Suprapubic skin (tissue), 4 donors: ENCODE results near the gene TAP2. TPM values are rescaled to one million over a fixed set of nuclear protein-coding genes. Genes with fewer than 3 reads are reported as not detected.
A peak's percentile ranks its signal among the peaks of the same experiment; 100 is the strongest.

Experiments
- DNase-seq, 2 donors: peaks; one replicate each; pipeline ENCODE4 v3.0.0-alpha.2; 2019; ENCODE audit warnings: low spot score in 2 of 2
- H3K27ac ChIP-seq: fragments of 200-600 bp; sonication (generic); one replicate; pipeline ENCODE4 v1.5.1; 2019
- H3K27me3 ChIP-seq: fragments of 200-600 bp; sonication (generic); one replicate; pipeline ENCODE4 v1.5.1; 2019
- H3K36me3 ChIP-seq: fragments of 200-600 bp; sonication (generic); one replicate; pipeline ENCODE4 v1.5.1; 2019
- H3K4me1 ChIP-seq: fragments of 200-600 bp; sonication (generic); one replicate; pipeline ENCODE4 v1.5.1; 2019
- H3K4me3 ChIP-seq: fragments of 200-600 bp; sonication (generic); one replicate; pipeline ENCODE4 v1.5.1; 2019; ENCODE audit warnings: mild to moderate bottlenecking
- H3K9me3 ChIP-seq: fragments of 200-600 bp; sonication (generic); one replicate; pipeline ENCODE4 v1.5.1; 2019
- EP300 ChIP-seq: sonication (generic); formaldehyde crosslinking; IDR thresholded peaks from one replicate; pipeline ENCODE4 v1.6.1; 2017; ENCODE audit warnings: antibody characterized with exemption
- POLR2A ChIP-seq, 2 donors: fragments of 450-650 bp; IDR thresholded peaks; one replicate each; pipeline ENCODE4 v1.6.1; 2017; ENCODE audit warnings: antibody characterized with exemption in 2 of 2, mild to moderate bottlenecking in 2 of 2, moderate library complexity in 2 of 2
- POLR2AphosphoS5 ChIP-seq, 3 donors: sonication (generic); formaldehyde crosslinking; IDR thresholded peaks; one replicate each; pipeline ENCODE4 v1.6.1; 2017; ENCODE audit warnings: antibody characterized with exemption in 3 of 3
- WGBS: methylation state at CpG from one replicate; pipeline ENCODE4 v1.1.5; 2018; 5-methylcytosine and 5-hydroxymethylcytosine counted together
- total RNA-seq, 4 donors: library from RNA; depleted of rRNA; stranded (reverse); fragments of >200 nt; gene quantifications; one replicate each; pipeline ENCODE4 v1.1.0, GENCODE V29; 2016
- TF ChIP-seq, protein P1 (sequence below), 2 donors: fragments of 200-600 bp in 1 of 2; fragments of 450-650 bp in 1 of 2; sonication (generic) in 1 of 2; IDR thresholded peaks; one replicate each; pipeline ENCODE4 v1.5.1; 2016 to 2019; ENCODE audit warnings: antibody characterized with exemption in 2 of 2, mild to moderate bottlenecking in 1 of 2, moderate library complexity in 1 of 2

TAP2 gene
- total RNA-seq = 10 to 100 TPM; 17.7 to 20.8 (median 20.1) TPM

DNA sequence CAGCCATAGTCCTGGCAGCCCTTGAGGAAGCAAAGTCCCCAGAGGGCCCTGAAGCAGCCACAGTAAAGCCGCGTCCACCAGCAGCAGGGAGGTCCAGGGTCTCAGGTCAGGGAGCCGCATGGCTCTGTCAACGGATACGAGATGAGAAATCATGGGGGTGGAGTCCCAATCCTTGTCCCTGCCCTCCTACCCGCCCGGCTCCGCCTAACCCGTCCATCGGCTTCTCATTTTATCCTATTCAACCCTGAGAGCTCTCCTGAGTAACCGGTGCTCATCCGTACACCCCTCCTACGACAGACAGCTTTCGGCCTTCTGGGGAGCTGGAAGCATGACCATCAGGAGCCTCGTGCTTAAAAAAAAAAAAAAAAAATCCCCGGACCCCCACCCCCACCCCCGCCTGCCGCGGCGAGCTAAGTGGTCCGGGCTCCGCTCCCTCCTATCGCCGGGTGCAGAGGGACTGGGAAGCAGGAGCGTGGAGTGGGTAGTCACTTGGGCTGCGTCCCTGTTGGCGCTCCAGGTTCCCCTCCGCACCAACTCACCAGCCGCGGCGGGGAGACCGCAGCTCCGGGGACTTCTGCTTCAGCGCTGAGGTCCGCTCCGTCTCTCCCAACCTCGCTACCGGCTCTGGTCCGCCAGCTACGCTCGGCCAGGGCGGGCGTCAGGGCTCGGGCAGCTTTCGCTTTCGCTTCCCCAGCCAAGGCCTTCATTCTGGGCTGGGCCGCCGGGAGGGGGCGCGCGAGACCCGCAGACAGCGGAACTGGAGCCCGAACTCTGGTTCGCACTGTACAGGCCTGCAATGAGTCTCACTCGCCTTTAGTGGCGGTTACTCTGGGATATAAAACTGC is at the start of gene TAP2:
TAP2 (minus strand) TSS at position 626 of the 845 bp plus-strand sequence; CDS start at position 120, 506 bp downstream.
- Histone ChIP-seq H3K27ac (peak within 1 kb of the TSS; percentile 97), H3K4me3 (peak within 1 kb of the TSS; percentile 81), H3K9me3 (no peaks in the 10 kb centered on the region), H3K4me1 (peaks cover 30% of the 10 kb centered on the region), H3K36me3 (peaks cover 31% of the 10 kb centered on the region), H3K27me3 (no peaks in the 10 kb centered on the region)
- TF ChIP-seq POLR2A (IDR thresholded peaks at IDR 0.05) (no peak), POLR2AphosphoS5 (IDR thresholded peaks at IDR 0.05) (peak in 2 of 3 donors; percentile 79 to 89)
- TF ChIP-seq, protein P1, sequence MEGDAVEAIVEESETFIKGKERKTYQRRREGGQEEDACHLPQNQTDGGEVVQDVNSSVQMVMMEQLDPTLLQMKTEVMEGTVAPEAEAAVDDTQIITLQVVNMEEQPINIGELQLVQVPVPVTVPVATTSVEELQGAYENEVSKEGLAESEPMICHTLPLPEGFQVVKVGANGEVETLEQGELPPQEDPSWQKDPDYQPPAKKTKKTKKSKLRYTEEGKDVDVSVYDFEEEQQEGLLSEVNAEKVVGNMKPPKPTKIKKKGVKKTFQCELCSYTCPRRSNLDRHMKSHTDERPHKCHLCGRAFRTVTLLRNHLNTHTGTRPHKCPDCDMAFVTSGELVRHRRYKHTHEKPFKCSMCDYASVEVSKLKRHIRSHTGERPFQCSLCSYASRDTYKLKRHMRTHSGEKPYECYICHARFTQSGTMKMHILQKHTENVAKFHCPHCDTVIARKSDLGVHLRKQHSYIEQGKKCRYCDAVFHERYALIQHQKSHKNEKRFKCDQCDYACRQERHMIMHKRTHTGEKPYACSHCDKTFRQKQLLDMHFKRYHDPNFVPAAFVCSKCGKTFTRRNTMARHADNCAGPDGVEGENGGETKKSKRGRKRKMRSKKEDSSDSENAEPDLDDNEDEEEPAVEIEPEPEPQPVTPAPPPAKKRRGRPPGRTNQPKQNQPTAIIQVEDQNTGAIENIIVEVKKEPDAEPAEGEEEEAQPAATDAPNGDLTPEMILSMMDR (IDR thresholded peaks at IDR 0.05) = peak; percentile 96 to 98
- WGBS = 2% methylated on average over 22 of the region's 57 CpGs
- DNase-seq = peak; percentile 97 to 98

DNA sequence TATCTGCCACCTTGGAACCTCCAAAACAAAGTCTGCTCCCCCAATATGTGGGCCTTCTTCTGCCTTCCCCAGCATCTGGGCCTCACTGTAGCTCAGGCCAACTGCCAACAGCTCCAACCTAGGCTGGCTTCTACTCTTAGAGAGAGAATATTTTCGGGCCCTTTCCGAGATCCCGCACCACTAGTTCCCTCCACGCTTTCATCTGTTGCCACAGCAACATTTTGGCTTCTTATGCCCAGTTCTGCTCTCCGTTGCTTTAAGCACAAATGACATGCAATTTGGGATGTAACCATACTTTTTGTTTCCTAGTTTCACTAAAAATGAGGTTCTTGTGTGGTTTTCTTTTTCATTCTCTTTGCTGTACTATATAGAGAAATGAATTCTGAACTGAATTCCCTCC is 49.1 kb upstream of the TAP2 start:
- Histone ChIP-seq H3K27ac (no peak overlapping the region), H3K4me1 (no peaks in the 10 kb centered on the region), H3K36me3 (no peaks in the 10 kb centered on the region), H3K9me3 (no peaks in the 10 kb centered on the region), H3K4me3 (no peak overlapping the region), H3K27me3 (no peaks in the 10 kb centered on the region)
- 80% methylated on average over 5 of the region's 5 CpGs for WGBS
- no peak for DNase-seq
- TF ChIP-seq POLR2AphosphoS5 (IDR thresholded peaks at IDR 0.05) = no peak
- TF ChIP-seq EP300 = no peak
- TF ChIP-seq POLR2A (IDR thresholded peaks at IDR 0.05) = no peak
- TF ChIP-seq, protein P1 (IDR thresholded peaks at IDR 0.05) = no peak

DNA sequence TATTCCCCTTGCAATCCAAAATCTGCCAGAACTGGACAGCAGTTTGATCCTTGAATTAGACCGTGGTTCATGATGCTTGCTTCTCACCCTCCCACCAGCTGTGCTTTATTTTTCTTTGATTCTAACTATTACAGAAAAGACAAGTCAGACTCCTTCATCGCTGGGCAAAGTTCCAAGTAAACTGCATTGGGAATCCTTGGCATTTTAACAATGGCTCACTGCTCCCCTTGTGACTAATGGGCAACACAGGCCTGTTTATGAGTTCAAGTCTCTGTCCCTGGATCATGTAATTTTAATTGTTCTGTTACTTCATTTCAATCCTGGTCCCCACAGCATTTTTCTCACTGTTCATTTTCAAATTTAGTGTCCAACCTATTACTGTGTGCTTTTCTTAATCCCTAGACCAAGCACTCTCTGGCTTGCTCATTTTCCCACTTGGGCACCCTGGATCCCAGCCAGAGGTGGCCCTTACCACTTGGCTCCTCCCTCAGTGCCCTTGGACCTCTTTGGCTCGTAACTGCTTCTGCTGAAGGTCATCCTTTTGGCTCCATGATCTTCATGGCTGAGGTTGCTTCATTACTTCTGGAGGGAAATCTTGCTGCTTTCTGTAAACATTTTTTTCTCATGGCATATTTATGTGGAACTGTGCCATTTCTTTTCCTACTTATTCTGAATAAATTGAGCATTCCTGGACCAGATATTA is 48.3 kb upstream of the TAP2 start:
- H3K27ac ChIP-seq = no peak overlapping the region
- DNase-seq = no peak
- no peaks in the 10 kb centered on the region for H3K9me3 ChIP-seq
- no peaks in the 10 kb centered on the region for H3K27me3 ChIP-seq
- TF ChIP-seq POLR2AphosphoS5 (IDR thresholded peaks at IDR 0.05) (no peak), POLR2A (IDR thresholded peaks at IDR 0.05) (no peak), EP300 (no peak)
- TF ChIP-seq, protein P1 (IDR thresholded peaks at IDR 0.05) = no peak
- no peak overlapping the region for H3K4me3 ChIP-seq
- no peaks in the 10 kb centered on the region for H3K36me3 ChIP-seq
- no peaks in the 10 kb centered on the region for H3K4me1 ChIP-seq
- WGBS = 43% methylated on average over 3 of the region's 3 CpGs

DNA sequence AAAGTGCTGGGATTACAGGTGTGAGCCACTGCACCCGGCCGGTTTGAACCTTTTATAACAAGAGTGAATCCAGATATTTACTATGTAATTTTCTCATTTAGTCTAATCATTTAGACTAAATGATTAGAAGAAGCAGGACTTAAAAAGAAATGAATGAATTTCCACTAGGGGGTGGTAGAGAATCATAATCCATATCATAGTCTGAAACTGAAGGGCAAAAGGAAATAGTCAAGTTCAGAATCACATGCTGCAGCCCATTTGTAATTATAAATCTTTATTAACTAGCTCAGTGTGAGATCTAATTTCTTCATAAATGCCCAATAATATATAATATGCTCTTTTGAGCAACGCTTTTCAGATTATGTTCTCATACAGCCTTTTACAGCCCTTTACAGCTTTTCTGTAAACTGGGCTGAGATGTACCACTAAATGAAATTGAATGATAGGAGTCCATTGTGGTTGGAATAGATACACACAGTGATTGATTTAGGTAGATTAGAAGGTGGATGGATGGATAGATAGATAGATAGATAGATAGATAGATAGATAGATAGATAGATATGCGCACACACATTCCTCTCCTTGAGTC is 47.3 kb upstream of the TAP2 start:
- Histone ChIP-seq H3K4me1 (no peaks in the 10 kb centered on the region), H3K4me3 (no peak overlapping the region), H3K27me3 (no peaks in the 10 kb centered on the region), H3K9me3 (no peaks in the 10 kb centered on the region), H3K36me3 (no peaks in the 10 kb centered on the region), H3K27ac (no peak overlapping the region)
- TF ChIP-seq POLR2A (IDR thresholded peaks at IDR 0.05) = no peak
- TF ChIP-seq, protein P1 (IDR thresholded peaks at IDR 0.05) = peak; percentile 44 to 63
- 49% methylated on average over 4 of the region's 4 CpGs for WGBS
- DNase-seq = no peak

DNA sequence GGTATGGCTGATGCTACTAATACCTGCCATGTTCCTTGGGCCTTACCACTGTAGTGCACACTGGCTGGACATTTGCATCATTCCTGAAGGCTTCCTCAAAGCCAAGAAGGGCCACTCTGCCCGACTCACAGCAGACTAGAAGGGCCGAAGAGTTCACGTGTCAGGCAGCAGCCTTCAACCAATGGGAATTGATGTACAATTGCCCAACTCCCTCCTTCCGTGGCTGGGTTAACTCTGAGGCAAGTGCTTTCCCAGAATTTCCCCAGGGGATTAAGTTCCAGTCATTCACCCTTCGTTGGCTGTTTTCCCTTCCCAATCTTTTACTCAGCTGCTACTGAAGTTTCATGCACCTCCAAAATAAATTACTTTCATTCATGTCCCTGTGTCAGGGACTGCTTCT is 45.2 kb upstream of the TAP2 start:
- Histone ChIP-seq H3K4me3 (no peak overlapping the region), H3K9me3 (no peaks in the 10 kb centered on the region), H3K27ac (no peak overlapping the region), H3K36me3 (no peaks in the 10 kb centered on the region), H3K4me1 (no peaks in the 10 kb centered on the region), H3K27me3 (peaks cover 12% of the 10 kb centered on the region)
- 22% methylated on average over 5 of the region's 5 CpGs for WGBS
- no peak for DNase-seq
- TF ChIP-seq EP300 (no peak), POLR2A (IDR thresholded peaks at IDR 0.05) (no peak), POLR2AphosphoS5 (IDR thresholded peaks at IDR 0.05) (no peak)
- TF ChIP-seq, protein P1 (IDR thresholded peaks at IDR 0.05) = no peak
